Sigmoid colon (tissue), 7 donors: ENCODE results near the gene MOGAT3. TPM values are rescaled to one million over a fixed set of nuclear protein-coding genes. Genes with fewer than 3 reads are reported as not detected.

Experiments used
- DNase-seq: peaks from one replicate; pipeline ENCODE4 v3.0.0-alpha.2; 2019
- H3K27ac ChIP-seq, 4 donors: fragments of 200-600 bp; sonication (generic); one replicate each; pipeline ENCODE4 v1.5.1; 2016 to 2019; ENCODE audit warnings: mild to moderate bottlenecking in 1 of 4
- H3K27me3 ChIP-seq, 3 donors: fragments of 200-600 bp; sonication (generic); one replicate each; pipeline ENCODE4 v1.5.1; 2019; ENCODE audit warnings: mild to moderate bottlenecking in 1 of 3
- H3K36me3 ChIP-seq, 4 donors: fragments of 200-600 bp; sonication (generic); one replicate each; pipeline ENCODE4 v1.5.1; 2016 to 2019
- H3K4me1 ChIP-seq, 4 donors: fragments of 200-600 bp; sonication (generic); one replicate each; pipeline ENCODE4 v1.5.1; 2017 to 2019
- H3K4me3 ChIP-seq, 4 donors: fragments of 200-600 bp; sonication (generic); one replicate each; pipeline ENCODE4 v1.5.1; 2017 to 2019; ENCODE audit warnings: mild to moderate bottlenecking in 2 of 4, moderate library complexity in 1 of 4
- H3K9me3 ChIP-seq, 4 donors: fragments of 200-600 bp in 3 of 4; sonication (generic) in 3 of 4; one replicate each; pipeline versions ENCODE4 v1.5.1 to v1.6.1; 2013 to 2019
- EP300 ChIP-seq, 4 donors: sonication (generic); formaldehyde crosslinking; IDR thresholded peaks; one replicate each; pipeline ENCODE4 v1.6.1; 2017; ENCODE audit warnings: antibody characterized with exemption in 4 of 4
- POLR2A ChIP-seq, 2 donors: fragments of 450-650 bp; IDR thresholded peaks; one replicate each; pipeline ENCODE4 v1.6.1; 2016; ENCODE audit warnings: antibody characterized with exemption in 2 of 2, mild to moderate bottlenecking in 2 of 2, moderate library complexity in 2 of 2
- POLR2AphosphoS5 ChIP-seq, 4 donors: sonication (generic); formaldehyde crosslinking; IDR thresholded peaks; one replicate each; pipeline ENCODE4 v1.6.1; 2017; ENCODE audit warnings: antibody characterized with exemption in 4 of 4
- WGBS, 2 donors: extraction: QIAGEN DNeasy Blood & Tissue Kit; methylation state at CpG; one replicate each; pipeline ENCODE4 v1.1.7; 2013; 5-methylcytosine and 5-hydroxymethylcytosine counted together
- intact Hi-C: fragments of 100-400 bp; cut with DNase I; formaldehyde crosslinking; loops from one replicate; pipeline ENCODE4 v1.15.1; 2023
- polyA plus RNA-seq, 3 donors: library from polyadenylated mRNA; stranded (reverse); fragments of 200-250 nt; gene quantifications; one replicate each; pipeline ENCODE4 v1.2.3, GENCODE V29; 2013
- total RNA-seq, 4 donors: library from RNA; depleted of rRNA; stranded (reverse); fragments of >200 nt; gene quantifications; one replicate each; pipeline ENCODE4 v1.1.0, GENCODE V29; 2016
- TF ChIP-seq, protein P1 (sequence below), 4 experiments: fragments of 450-650 bp in 3 of 4; fragments of 200-600 bp in 1 of 4; IDR thresholded peaks; one replicate each; pipeline ENCODE4 v1.5.1; 2016 to 2019; ENCODE audit warnings: antibody characterized with exemption in 4 of 4, mild to moderate bottlenecking in 3 of 4, moderate library complexity in 2 of 4
- donor health status: healthy with polysubstance abuse.
- donor health status: Bipolar disorder and iron deficiency.
- donor health status: healthy.

The MOGAT3 gene
- total and polyA plus RNA-seq, 7 donors: 3.6 to 27.2 (median 3.7) TPM; not detected in 4

DNA sequence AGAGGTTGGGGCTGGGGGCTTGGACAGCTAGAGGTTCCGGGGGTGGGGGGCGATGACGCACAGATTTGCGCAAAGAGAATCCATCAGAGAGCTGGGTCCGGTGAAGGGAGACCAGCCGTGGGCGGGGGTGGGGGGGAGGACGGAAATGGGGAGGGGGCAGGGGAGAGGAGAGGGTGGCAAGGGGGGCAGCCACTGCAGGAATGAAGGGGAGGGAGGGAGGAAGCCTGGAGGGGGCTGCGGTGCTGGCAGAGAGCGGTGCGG is 34.3 kb downstream of the MOGAT3 start:
- H3K36me3 ChIP-seq: peaks cover 0 to 1% (median 0%) of the 10 kb centered on the region in 4 donors
- TF ChIP-seq POLR2A (IDR thresholded peaks at IDR 0.05): no peak
- TF ChIP-seq EP300 (IDR thresholded peaks at IDR 0.05): no peak
- TF ChIP-seq, protein P1, sequence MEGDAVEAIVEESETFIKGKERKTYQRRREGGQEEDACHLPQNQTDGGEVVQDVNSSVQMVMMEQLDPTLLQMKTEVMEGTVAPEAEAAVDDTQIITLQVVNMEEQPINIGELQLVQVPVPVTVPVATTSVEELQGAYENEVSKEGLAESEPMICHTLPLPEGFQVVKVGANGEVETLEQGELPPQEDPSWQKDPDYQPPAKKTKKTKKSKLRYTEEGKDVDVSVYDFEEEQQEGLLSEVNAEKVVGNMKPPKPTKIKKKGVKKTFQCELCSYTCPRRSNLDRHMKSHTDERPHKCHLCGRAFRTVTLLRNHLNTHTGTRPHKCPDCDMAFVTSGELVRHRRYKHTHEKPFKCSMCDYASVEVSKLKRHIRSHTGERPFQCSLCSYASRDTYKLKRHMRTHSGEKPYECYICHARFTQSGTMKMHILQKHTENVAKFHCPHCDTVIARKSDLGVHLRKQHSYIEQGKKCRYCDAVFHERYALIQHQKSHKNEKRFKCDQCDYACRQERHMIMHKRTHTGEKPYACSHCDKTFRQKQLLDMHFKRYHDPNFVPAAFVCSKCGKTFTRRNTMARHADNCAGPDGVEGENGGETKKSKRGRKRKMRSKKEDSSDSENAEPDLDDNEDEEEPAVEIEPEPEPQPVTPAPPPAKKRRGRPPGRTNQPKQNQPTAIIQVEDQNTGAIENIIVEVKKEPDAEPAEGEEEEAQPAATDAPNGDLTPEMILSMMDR (IDR thresholded peaks at IDR 0.05): no peak
- TF ChIP-seq POLR2AphosphoS5 (IDR thresholded peaks at IDR 0.05): no peak
- peaks cover 71 to 100% (median 97%) of the 10 kb centered on the region in 3 donors for H3K27me3 ChIP-seq
- no peak for DNase-seq
- WGBS, 2 donors: 2 to 7% methylated on average over 11 of the region's 11 CpGs
- no peak overlapping the region for H3K4me3 ChIP-seq
- H3K4me1 ChIP-seq: peaks cover 0 to 51% (median 48%) of the 10 kb centered on the region in 4 donors
- no peak overlapping the region for H3K27ac ChIP-seq
- intact Hi-C loops: loop anchor here (10.0 kb wide), 1 partner anchor 272 kb away; the partner anchor contains the start of gene ACHE
- no peaks in the 10 kb centered on the region for H3K9me3 ChIP-seq

DNA sequence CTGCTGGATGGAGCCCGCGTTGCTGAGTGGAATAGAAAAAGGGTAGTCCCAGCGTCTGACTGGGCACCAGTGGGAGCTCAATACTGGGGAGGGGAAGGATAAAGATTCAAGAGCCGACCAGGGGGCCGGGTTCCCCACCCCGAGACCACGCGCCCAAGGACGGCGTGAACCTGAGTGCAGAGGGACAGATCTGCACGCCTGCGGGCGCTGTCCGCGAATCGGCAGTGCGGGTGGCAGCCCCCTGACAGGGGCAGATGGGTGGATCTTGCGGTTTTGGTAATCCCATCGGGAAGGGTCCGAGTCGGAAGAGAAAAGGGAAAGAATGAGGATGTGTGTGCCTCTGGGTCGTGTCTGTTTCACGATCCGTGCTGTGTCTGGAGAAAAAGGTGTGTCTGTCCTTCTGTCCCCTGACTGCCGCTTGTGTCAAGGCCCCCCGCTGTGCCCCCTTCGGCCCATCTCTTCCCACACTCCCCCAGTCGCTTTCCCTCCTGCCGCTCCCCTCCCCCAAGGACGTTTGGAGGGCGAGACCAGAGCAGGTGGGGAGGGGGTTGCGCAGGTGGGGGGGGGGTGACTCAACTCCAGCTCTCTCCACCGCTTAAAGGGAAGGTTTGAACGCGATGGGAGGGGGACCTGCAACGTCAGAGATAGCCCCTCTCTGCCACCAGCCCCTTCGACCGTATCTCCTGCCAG is 34.7 kb downstream of the MOGAT3 start:
- Histone ChIP-seq H3K4me3 (no peak overlapping the region), H3K27ac (no peak overlapping the region), H3K9me3 (no peaks in the 10 kb centered on the region), H3K4me1 (peaks cover 0 to 51% (median 47%) of the 10 kb centered on the region in 4 donors), H3K27me3 (peaks cover 67 to 100% (median 97%) of the 10 kb centered on the region in 3 donors), H3K36me3 (peaks cover 0 to 6% (median 0%) of the 10 kb centered on the region in 4 donors)
- DNase-seq: no peak
- intact Hi-C loops: loop anchor here (10.0 kb wide), 1 partner anchor 271 kb away; the partner anchor contains the start of gene ACHE
- TF ChIP-seq, protein P1 (IDR thresholded peaks at IDR 0.05): no peak
- TF ChIP-seq EP300 (IDR thresholded peaks at IDR 0.05) (no peak), POLR2AphosphoS5 (IDR thresholded peaks at IDR 0.05) (no peak), POLR2A (IDR thresholded peaks at IDR 0.05) (no peak)
- 2 to 5% methylated on average over 38 of the region's 38 CpGs for WGBS, 2 donors

DNA sequence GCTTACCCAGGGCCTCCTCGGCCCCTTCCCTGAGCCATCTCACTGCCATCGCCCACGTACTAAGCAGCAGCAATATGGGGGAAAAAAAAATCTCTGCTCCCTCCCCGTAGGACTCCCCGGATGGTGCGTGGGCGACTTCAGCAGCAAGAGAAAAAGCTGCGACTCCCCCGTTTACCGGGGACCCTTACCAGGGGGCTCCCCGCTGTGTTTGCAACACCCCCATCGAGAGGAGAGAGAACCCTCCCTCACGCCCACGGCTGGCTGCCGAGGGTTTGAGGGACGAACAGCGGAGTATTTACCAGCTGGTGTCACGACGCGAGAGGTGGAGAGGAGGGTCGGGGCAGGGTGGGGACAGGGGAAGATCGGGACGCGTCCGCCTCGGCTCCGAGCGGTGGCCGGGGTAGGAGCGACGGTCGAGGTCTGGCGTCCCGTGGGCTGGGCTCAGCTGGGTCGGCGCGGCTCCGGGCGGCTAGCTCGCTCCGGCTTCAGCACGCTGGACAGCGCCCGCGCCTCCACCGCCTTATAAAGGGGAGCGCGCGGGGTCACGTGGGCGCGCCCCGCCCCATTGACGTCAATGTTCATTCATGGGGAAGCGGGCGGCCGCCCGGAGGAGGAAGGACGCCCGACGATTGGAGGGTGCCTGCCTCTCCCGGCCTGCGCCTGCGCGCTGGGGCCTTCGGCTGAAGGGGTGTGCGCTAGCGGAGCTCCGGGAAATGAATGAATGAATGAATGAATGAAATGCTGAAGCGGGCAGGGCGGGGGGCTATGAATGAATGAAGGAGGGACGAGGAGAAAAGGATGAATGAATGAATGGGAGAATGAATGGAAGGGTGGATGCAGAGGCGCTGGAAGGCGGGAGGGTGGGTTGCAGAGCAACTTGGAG is 35.5 kb downstream of the MOGAT3 start, which contains the start of gene VGF:
Gene VGF, minus strand, starts transcription at position 495 of the 883 bp plus-strand sequence. CDS start 726 bp downstream, outside the sequence.
- intact Hi-C loops: loop anchor here (10.0 kb wide), 1 partner anchor 271 kb away; the partner anchor contains the start of gene ACHE
- WGBS, 2 donors: 3 to 4% methylated on average over 74 of the region's 74 CpGs
- DNase-seq: peak; percentile 92
- no peak within 1 kb of the TSS for H3K27ac ChIP-seq
- H3K4me1 ChIP-seq: peaks cover 0 to 51% (median 47%) of the 10 kb centered on the region in 4 donors
- peaks cover 59 to 98% (median 92%) of the 10 kb centered on the region in 3 donors for H3K27me3 ChIP-seq
- TF ChIP-seq POLR2AphosphoS5 (IDR thresholded peaks at IDR 0.05) (peak in 2 of 4 donors; percentile 39 to 72), EP300 (IDR thresholded peaks at IDR 0.05) (no peak), POLR2A (IDR thresholded peaks at IDR 0.05) (no peak)
- TF ChIP-seq, protein P1 (IDR thresholded peaks at IDR 0.05): no peak
- no peak within 1 kb of the TSS for H3K4me3 ChIP-seq
- H3K36me3 ChIP-seq: peaks cover 0 to 14% (median 2%) of the 10 kb centered on the region in 4 donors
- no peaks in the 10 kb centered on the region for H3K9me3 ChIP-seq

DNA sequence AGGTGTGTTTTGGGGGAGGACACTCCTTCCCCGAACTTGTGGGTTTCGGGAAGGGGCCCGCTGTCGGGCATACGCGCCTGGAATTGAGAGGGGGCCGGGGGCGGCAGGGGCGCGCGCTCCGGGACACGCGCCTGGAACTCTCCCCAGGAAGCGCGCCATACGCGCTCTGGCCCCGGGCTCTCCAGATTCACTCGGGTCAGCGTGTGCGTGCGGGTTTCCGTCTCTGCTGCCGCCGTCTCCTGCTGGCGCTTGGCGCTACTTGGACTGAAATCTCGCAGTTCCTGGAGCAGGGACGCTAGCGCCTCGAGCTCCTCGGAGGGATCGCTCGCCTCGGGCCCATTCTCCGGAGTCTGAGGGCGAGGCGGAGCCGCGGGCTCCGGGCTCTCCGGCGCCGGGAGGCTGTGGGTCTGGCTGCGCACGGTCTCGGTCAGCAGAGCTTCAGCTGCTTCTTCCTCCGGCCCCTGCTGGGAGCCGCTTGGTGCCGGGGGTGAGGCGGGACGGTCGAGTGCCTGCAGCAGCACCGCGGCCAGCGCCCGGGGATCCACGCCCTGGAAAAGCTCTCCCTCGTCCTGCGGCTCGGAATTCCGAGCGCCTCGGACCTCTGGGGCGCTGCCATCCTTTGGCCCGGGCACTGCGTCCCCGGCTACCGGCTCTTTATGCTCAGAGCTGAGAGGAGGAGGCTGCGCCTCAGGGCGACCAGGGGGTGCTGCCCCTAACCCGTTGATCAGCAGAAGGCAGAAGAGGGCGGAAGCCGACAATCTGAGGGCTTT is 36.6 kb downstream of the MOGAT3 start:
- no peaks in the 10 kb centered on the region for H3K9me3 ChIP-seq
- H3K36me3 ChIP-seq: peaks cover 4 to 22% (median 10%) of the 10 kb centered on the region in 4 donors
- H3K4me1 ChIP-seq: peaks cover 0 to 42% (median 42%) of the 10 kb centered on the region in 4 donors
- DNase-seq: no peak
- intact Hi-C loops: loop anchor here (10.0 kb wide), 1 partner anchor 269 kb away; the partner anchor contains the start of gene ACHE
- TF ChIP-seq POLR2AphosphoS5 (IDR thresholded peaks at IDR 0.05) (no peak), POLR2A (IDR thresholded peaks at IDR 0.05) (no peak), EP300 (IDR thresholded peaks at IDR 0.05) (no peak)
- TF ChIP-seq, protein P1 (IDR thresholded peaks at IDR 0.05): no peak
- 3% methylated on average over 75 of the region's 75 CpGs for WGBS, 2 donors
- H3K27me3 ChIP-seq: peaks cover 55 to 92% (median 81%) of the 10 kb centered on the region in 3 donors
- H3K4me3 ChIP-seq: peak overlapping the region in 2 of 4 donors; percentile 25 to 35
- no peak overlapping the region for H3K27ac ChIP-seq
